Measurements from ENCODE around the gene PDGFC. TPM values are rescaled to one million over a fixed set of nuclear protein-coding genes. Genes with fewer than 3 reads are reported as not detected.

PDGFC gene
- polyA plus RNA-seq, 1 donor from 2014 or later, result 3.8 TPM

GRCh38 chr4:157013656-157014055 is 42.1 kb upstream of the PDGFC start:
- TF ChIP-seq EZH2 (IDR thresholded peaks at IDR 0.05; ENCODE audit: borderline replicate concordance, insufficient read depth, low read length, poor library complexity, severe bottlenecking), result no peak
- no peak for TF ChIP-seq RAD21 (conservative IDR thresholded peaks at IDR 0.05)
- TF ChIP-seq, protein P1, sequence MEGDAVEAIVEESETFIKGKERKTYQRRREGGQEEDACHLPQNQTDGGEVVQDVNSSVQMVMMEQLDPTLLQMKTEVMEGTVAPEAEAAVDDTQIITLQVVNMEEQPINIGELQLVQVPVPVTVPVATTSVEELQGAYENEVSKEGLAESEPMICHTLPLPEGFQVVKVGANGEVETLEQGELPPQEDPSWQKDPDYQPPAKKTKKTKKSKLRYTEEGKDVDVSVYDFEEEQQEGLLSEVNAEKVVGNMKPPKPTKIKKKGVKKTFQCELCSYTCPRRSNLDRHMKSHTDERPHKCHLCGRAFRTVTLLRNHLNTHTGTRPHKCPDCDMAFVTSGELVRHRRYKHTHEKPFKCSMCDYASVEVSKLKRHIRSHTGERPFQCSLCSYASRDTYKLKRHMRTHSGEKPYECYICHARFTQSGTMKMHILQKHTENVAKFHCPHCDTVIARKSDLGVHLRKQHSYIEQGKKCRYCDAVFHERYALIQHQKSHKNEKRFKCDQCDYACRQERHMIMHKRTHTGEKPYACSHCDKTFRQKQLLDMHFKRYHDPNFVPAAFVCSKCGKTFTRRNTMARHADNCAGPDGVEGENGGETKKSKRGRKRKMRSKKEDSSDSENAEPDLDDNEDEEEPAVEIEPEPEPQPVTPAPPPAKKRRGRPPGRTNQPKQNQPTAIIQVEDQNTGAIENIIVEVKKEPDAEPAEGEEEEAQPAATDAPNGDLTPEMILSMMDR (IDR thresholded peaks at IDR 0.05; ENCODE audit: poor library complexity, severe bottlenecking), result no peak
- TF ChIP-seq SMC3 (conservative IDR thresholded peaks at IDR 0.05; ENCODE audit: poor library complexity), result no peak
- TF ChIP-seq, protein P2, sequence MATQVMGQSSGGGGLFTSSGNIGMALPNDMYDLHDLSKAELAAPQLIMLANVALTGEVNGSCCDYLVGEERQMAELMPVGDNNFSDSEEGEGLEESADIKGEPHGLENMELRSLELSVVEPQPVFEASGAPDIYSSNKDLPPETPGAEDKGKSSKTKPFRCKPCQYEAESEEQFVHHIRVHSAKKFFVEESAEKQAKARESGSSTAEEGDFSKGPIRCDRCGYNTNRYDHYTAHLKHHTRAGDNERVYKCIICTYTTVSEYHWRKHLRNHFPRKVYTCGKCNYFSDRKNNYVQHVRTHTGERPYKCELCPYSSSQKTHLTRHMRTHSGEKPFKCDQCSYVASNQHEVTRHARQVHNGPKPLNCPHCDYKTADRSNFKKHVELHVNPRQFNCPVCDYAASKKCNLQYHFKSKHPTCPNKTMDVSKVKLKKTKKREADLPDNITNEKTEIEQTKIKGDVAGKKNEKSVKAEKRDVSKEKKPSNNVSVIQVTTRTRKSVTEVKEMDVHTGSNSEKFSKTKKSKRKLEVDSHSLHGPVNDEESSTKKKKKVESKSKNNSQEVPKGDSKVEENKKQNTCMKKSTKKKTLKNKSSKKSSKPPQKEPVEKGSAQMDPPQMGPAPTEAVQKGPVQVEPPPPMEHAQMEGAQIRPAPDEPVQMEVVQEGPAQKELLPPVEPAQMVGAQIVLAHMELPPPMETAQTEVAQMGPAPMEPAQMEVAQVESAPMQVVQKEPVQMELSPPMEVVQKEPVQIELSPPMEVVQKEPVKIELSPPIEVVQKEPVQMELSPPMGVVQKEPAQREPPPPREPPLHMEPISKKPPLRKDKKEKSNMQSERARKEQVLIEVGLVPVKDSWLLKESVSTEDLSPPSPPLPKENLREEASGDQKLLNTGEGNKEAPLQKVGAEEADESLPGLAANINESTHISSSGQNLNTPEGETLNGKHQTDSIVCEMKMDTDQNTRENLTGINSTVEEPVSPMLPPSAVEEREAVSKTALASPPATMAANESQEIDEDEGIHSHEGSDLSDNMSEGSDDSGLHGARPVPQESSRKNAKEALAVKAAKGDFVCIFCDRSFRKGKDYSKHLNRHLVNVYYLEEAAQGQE (IDR thresholded peaks at IDR 0.05; ENCODE audit: borderline replicate concordance), result no peak
- Histone ChIP-seq H3F3A (ENCODE audit: insufficient read depth, low read length, poor library complexity, severe bottlenecking) (no peaks in the 10 kb centered on the region), H3K4me2 (ENCODE audit: low read length) (no peak overlapping the region), H3K27ac (ENCODE audit: low read length) (peak overlapping the region; percentile 22), H4K20me1 (ENCODE audit: insufficient read depth) (no peaks in the 10 kb centered on the region), H3K9ac (ENCODE audit: low read length) (no peak overlapping the region), H3K36me3 (ENCODE audit: insufficient read depth, low read length) (no peaks in the 10 kb centered on the region), H2AFZ (ENCODE audit: low read depth, low read length) (no peak overlapping the region), H3K9me2 (ENCODE audit: insufficient read depth, low read length) (no peaks in the 10 kb centered on the region), H3K4me3 (ENCODE audit: low read length) (no peak overlapping the region), H3K27me3 (ENCODE audit: insufficient read depth, low read depth, low read length) (no peaks in the 10 kb centered on the region), H3K79me2 (replicated peaks; ENCODE audit: insufficient read depth, low read length) (no peaks in the 10 kb centered on the region), H3K9me3 (ENCODE audit: low read length) (no peaks in the 10 kb centered on the region)

GRCh38 chr4:157012781-157013180 is 41.2 kb upstream of the PDGFC start:
- H3K4me3 ChIP-seq (ENCODE audit: low read length), result no peak overlapping the region
- H3K4me2 ChIP-seq (ENCODE audit: low read length), result no peak overlapping the region
- no peaks in the 10 kb centered on the region for H3F3A ChIP-seq (ENCODE audit: insufficient read depth, low read length, poor library complexity, severe bottlenecking)
- H3K36me3 ChIP-seq (ENCODE audit: insufficient read depth, low read length), result no peaks in the 10 kb centered on the region
- H3K79me2 ChIP-seq (replicated peaks; ENCODE audit: insufficient read depth, low read length), result no peaks in the 10 kb centered on the region
- no peak overlapping the region for H3K27ac ChIP-seq (ENCODE audit: low read length)
- H4K20me1 ChIP-seq (ENCODE audit: insufficient read depth), result no peaks in the 10 kb centered on the region
- no peak for TF ChIP-seq TAF1 (IDR thresholded peaks at IDR 0.05; ENCODE audit: low read depth)
- no peak for TF ChIP-seq MXI1 (conservative IDR thresholded peaks at IDR 0.05; ENCODE audit: poor library complexity, severe bottlenecking)
- no peak for TF ChIP-seq EZH2 (IDR thresholded peaks at IDR 0.05; ENCODE audit: borderline replicate concordance, insufficient read depth, low read length, poor library complexity, severe bottlenecking)
- TF ChIP-seq EP300 (conservative IDR thresholded peaks at IDR 0.05; ENCODE audit: poor library complexity, severe bottlenecking), result no peak
- TF ChIP-seq RAD21 (conservative IDR thresholded peaks at IDR 0.05), result no peak
- TF ChIP-seq SMC3 (conservative IDR thresholded peaks at IDR 0.05; ENCODE audit: poor library complexity), result no peak
- TF ChIP-seq, protein P2 (IDR thresholded peaks at IDR 0.05; ENCODE audit: borderline replicate concordance), result no peak
- no peaks in the 10 kb centered on the region for H3K27me3 ChIP-seq (ENCODE audit: insufficient read depth, low read depth, low read length)
- H2AFZ ChIP-seq (ENCODE audit: low read depth, low read length), result no peak overlapping the region
- H3K9me2 ChIP-seq (ENCODE audit: insufficient read depth, low read length), result no peaks in the 10 kb centered on the region
- no peak overlapping the region for H3K9ac ChIP-seq (ENCODE audit: low read length)
- H3K9me3 ChIP-seq (ENCODE audit: low read length), result no peaks in the 10 kb centered on the region
